Effector CD4-positive, alpha-beta T cell (primary cell): ENCODE results near the gene PEX6.

Experiments used
- DNase-seq: peaks from one replicate; pipeline ENCODE4 v3.0.0-alpha.2; 2020

PEX6 gene

DNA sequence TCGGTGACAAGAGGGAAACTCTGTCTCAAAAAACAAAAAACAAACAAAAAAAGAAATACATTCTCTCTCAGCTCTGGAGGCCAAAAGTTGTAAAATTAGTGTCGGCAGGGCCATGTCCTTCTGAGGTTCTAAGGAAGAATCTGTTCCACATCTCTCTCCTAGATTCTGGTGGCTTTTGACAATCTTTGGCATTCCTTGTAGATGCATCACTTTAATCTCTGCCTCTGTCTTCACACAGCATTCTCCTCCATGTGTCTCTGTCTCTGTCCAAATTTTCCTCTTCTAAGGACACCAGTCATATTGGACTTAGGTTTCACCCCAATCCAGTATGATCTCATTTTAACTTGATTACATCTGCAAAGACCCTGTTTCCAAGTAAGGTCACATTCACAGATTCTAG, 14.5 kb upstream of the PEX6 start:
- no peak for DNase-seq

DNA sequence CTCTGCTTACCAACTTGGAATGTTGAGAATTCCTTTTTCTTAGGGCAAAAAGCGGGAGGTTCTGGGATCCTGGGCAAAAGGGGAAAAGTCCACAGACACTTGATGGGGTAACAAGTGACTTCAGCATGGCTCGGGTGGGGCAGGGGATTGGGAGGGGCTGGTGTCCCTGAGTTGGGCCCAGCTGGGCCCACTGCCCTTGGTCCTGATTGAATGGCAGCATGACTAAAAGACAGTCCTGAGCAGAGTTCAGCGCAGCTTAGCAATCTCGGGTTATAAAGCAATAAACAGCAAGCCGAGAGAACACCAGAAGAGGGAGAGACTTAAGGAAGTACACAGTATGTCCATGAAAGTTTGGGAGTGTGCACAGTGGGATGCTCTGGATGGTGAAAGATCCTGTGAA, 10.9 kb upstream of the PEX6 start:
- DNase-seq = no peak

DNA sequence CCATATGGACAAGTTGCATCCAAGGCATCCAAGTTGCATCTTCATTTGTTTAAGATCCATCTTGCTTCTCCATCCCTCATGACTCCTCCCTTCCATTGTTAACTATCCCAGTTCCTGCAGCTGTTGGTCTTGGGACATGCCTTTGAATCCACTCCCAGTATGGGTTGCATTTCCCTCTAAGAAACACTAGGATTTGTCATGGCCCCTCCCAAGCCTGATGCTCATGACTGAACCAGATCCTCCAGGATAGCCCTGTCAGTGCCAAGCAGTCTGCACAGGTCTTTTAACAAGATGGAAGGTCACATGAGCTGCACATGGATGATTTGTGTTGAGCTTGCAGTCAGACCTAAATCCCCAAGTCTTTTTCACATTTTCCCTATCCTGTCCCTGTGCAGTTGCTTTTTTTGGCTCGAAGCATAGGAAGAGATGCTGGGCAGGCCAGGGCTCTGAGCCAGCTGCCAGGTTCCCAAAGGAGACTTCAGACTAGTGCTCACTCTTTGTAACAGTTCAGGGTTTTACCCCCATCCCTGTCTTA, 9.6 kb upstream of the PEX6 start:
- DNase-seq = no peak

DNA sequence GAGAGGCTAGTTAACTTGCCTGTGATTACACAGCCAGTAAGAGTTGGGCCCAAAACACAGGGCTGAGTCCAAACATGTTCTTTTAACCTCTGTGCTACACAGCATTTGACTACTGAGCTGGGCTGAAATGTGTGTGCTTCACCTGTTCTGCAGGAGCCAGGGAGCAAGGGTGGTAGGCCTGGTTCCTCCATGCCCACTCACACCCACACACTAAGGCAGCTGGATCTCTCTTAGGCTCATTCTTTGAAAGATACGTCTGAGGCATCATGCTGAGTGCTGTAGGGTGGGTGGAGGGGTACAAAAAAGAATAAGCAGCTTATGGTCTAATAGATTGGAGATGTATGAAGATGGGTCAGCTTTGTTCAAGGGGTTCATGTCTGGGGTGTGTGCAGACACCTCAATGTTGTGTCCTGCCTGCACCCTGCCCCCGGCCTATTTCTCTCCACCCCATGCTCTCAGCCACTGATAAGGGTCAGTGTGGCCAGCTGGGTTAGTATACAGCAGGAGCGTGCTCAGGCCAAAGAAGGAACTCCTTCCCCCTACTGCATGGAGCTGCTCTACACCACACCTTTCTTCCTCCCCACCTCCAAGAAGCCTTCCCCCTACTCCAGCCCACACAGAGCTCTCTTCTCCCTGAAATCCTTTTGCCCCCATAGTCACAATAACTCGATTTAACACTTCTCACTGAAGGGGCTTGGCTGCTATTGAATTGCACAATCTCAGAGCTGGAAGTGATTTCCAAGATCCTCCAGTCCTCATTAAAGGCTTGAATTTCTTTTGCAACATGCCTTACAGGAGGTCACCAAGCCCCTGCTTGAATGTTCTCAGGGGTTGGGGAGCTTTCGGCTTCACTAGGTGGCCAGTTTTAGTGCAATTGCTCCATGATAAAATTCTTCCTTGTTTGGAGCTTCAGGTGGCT, 8.8 kb upstream of the PEX6 start:
- DNase-seq = no peak

DNA sequence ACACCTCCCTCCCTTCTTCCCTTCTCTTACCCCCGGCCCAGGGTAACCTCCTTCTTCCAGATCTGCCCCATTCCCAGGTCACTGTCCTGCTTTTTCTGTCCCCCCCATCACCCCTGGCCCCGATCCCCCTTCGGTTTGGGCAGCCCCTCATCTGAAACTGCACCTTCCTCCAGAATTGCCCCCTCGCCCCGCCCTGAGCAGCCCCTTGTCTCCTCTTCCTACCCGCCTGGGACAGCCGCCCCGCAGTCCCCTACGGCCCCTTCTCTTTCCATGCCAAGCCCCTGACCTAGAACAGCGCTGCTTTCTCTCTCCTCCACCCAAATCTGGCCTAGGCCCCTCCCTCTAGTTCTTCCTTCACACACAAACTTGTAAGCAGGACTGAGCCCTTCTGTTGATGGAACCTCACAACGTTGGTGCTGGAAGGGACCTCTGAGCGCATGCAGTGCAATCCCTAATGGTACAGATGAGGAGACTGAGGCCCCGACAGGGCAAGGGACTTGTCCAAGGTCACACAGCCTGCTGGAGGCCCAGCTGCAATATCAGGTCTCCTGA, 6.0 kb upstream of the PEX6 start:
- DNase-seq = no peak

DNA sequence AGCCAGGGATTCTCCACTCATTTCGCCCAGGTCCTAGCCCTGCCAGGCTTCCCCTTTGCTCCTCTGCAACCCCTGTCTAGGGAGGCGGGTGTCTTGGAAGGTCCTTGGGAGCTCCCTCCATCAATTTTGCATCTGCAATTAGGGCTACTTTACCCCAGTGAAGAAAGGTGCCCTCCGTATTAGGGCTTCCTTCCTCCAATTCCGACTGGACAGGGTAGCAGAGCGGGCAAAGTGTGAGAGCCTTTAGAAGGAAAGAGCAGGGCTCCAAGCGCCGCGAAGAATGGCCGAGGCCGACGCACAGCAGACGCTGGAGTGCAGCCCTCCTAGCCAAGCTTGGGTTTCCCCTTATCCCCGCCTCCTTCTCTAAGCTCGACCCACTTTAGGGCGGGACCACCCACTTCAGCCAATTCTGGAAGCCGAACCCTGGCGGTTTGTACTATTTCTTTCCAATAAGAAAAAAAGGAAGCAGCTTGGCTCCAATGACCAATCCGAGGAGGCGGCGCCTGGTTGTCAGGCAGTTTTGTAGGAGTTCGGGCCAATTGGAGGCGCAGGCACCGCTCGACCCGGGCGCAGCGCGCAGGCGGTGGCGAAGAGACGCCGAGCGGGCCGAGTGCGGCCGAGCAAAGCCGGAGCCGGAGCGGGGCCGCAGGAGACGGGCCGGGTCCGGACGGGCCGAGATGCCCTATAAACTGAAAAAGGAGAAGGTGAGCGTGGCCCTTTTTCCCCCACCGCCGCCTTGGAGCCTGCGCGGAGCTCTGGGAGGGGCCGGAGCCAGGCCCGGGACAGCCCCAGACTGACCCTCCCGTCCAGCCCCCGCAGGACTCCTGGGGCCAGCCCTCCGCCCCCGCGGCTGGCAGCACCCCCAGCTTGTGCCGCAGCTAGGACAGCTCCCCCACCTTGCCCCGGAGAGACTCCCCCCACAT, 5.3 kb upstream of the PEX6 start, which contains the start of gene PPP2R5D:
TSS of gene PPP2R5D (plus strand) at position 570 of the 923 bp plus-strand sequence. CDS start at position 678, 108 bp downstream.
- peak; percentile 96 for DNase-seq

DNA sequence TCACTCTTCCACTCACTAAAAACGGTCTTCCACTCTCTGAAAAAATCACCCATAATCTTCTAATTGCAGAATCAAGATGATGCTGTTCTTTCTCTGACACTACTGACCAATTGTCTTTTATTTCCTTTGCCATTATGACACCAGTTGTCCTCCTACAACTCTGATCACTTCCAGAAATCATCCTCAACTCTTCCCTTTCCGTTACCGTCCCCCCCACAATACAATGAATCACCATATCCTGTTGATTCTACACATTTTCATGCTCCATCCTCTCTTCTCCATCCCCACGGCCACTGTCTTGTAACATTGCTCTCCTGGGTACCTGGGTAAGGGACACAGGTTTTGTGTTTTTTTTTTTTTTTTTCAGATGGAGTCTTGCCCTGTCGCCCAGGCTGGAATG, 2.9 kb upstream of the PEX6 start:
- DNase-seq = no peak

DNA sequence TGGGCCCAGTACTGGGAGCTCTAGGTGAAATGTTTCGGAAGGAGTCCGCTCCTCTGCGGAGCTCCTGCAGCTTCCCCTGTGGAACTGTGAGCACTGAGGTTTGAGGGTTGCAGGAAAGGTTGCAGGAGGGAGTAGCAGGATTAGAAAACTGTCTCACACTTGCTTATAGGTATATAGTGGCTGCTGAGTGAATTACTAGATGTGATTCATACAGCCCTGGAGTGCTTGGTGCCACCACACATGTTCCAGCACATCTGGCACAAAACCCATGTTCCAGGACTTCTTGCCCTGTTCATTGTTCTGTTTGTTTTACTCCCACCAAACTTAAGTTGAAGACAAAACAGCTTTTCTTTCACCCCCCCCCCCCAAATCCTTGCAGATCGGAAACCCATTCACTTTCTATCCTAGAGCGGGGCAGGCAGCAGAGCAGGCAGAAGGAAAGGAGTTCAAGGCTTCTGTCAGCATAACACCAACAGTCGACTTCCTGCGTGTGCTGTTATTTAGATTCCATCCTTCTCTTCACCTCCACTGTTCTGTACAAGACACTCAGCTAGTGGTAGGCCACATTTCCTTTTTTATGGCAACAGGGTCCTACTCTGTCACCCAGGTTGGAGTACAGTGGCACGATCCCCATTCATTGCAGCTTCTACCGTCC, 669 bp upstream of the PEX6 start:
- DNase-seq = no peak

DNA sequence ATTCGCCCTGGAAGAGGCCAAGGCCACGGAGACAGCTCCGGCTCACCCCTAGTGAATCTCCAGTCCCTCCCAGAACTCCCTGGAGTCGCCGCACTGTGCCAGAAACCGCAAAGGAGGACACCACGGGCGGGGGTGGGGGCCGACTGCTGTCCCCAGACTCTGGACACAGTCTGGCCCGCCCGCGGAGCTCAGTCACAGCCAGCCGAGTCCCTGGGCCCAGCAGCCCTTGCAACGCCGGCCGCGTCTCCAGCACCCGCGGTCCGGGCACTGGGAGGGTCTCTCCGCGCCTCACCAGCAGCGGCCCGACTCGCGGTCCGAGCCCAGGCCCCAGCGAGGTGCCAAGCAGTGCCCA, 518 bp downstream of the PEX6 start:
- no peak for DNase-seq

DNA sequence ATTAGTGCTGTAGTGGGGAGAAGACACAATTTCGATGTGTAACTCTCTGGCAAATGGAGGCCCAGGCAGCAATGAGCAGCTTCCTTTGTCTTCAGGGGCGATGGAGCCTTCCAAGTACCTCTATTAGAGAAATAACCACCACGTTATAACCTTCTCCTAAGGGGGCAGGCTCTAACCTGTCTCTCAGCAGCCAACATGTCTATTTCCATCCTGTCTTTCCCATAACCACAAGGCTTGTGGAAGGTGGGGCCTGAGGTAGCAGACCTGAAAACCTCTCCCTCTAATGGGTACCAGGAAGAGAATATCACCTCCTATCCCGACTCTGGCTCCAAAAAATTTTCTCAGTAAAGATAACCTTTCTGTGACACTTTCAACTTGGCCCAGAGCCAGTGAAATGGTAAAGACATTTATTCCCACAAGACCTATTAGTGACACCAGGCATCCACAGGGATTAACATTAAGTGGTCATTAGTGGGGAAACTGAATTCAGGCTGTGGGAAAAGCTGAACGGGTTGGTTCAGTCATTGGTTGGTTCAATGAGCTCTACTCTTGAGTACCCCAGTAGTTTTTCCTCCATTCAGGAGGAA, 4.0 kb downstream of the PEX6 start:
- DNase-seq = no peak

DNA sequence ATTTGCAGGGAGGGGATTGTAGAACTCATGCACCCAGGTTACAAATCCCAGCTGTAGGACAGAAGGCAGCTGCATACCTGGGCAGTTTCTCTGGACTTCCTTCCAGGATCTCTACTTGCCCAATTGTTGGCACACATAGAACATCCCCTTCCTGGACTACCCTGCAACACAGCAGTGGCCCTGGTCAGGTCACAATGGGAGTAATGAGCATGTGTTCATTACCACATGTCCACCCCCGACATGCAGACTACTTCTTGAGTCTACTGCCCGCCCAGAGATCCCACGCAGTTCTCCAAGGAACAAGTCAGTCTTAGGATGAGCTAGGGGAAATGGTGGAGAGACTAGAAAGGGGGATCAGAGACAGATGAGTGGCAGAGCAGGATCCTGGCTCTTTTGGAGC, 5.1 kb downstream of the PEX6 start:
- DNase-seq = no peak

DNA sequence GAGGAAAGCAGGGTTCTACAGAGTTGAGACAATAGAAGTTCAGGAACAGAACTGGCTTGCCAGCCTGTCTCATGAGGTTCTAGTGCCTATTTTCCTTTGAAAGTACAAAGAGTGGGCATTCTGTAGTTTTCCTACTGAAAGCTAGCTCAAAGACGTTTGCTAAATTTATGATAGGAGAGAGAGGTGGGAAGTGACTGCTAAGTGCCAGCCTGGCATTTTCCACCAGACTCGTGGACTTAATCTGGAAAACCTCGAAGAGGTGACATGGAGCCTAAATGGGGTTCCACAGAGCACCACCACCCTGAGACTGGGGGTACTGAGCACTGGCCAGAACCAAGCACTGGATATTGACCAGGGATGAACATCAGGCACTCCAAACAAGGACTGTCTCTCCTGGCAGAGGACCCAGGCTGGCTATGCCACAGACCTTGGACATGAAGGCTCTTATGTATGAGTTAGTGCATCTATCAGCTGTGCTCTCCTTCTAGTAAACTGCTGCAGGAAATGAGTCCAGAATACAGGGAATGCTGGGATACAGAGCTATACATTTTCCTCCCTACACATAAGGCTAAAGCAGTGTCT, 7.1 kb downstream of the PEX6 start:
- DNase-seq = no peak

DNA sequence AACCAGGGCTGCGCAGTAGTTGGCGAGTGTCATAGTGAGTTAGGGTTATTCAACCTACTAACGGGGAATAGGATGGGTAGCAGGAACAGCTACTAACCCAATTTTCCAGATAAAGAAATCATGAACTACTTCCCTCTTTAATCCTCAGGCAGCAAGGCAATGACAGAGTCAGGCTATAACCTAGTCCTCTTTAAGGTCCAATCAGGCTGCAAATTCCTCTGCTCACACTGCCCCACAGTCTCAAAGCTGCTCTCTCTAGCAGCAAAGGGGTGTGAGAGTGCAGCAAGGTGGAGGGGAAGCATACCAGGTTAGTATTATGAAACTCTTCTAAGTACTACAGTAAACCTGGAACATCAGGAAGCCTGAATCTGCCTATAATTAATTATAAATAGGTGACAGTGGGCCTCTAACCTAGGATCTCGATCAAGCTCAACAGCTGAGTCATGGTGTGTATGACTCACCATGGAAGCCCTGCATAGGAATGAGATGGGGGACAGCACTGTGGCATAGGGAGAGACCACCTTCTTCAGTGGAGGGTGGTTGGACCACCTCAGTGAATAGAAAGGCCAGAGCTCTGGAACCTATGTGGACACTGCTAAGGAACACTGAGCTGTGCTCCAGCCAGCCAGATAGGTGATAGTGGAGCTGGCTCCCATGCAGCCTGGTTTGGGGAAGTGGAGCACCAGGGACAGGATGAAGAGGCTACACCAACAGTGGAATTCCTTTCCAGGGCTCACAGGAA, 7.9 kb downstream of the PEX6 start:
- no peak for DNase-seq

DNA sequence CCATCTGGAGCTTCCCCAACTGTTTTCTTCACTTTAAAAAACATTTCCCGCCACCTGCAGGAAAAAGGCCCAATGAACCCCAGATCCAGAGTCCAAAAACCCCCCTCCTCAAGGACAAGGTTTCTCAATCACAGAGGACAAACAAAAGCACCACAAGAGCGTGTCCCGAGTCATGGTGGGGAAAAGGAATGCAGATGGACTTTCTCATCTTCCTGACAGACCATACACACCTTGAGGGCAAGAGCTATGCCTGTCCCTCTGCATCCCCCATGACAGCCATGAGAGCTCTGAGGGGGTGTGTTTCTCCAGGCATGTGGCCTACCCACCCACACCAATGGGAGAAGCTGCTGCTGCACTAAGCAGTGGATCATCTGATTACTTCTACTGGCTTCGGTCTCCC, 9.0 kb downstream of the PEX6 start:
- no peak for DNase-seq

DNA sequence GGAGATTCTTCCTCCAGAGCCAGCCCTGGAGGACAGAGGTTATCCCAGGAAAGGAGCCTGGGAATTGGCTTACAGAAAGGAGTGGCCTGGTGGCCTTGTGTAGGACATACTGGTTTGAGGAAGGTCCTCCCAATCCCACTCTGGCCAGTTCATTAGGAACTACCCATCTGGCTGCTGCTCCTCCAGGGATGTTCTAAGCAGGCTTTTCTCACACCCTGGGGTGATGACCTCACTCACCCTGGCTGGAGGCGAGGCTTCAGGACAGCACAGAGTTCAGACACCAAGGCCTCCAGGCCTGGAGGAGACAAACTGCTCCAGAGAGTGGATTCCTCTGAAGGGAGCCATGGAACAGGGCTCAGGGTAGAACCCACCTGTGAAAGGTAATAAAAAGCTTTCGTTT, 9.6 kb downstream of the PEX6 start:
- no peak for DNase-seq

DNA sequence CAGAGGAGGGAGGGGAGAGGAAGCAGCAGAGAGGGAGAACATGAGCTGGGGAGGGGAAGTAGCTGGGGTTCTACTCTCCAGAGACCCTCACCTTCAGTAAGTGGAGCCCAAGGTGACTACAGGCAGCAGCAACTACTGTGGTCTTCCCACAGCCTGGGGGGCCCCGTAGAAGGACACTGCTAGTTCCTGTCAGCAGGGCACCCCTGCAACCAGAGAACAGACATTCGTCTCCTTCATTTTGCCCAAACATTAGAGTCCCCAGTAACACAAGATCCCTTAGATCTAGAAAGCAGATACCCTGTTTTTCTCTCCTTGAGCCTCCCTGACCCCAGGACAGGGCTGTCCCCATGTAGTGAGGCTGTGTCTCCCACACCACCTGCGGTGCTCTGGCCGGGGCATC, 10.2 kb downstream of the PEX6 start:
- no peak for DNase-seq

DNA sequence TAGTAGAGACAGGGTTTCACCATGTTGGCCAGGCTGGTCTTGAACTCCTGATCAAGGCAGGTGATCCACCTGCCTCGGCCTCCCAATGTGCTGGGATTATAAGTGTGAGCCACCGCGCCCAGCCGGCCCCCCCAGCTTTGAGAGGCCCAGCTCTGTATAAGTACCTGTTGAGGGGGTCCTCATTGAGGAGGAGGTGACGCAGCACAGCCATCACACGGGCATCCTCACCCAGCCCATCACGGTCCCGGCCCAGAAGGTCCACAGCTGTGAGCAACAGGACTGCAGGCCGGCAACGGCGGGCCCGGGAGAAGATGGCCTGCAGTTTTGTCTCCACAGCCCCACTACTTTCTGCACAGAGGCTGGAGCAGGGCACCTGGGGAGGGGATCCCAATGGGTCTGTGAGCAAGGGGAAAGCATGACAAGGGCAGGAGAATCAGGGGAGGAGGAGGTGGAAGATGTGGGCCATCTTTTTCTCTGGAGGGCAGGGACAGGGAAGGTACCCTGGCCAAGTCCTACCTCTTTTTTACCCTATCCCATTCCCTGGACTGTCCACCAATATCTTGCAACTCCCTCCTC, 10.8 kb downstream of the PEX6 start:
- no peak for DNase-seq

DNA sequence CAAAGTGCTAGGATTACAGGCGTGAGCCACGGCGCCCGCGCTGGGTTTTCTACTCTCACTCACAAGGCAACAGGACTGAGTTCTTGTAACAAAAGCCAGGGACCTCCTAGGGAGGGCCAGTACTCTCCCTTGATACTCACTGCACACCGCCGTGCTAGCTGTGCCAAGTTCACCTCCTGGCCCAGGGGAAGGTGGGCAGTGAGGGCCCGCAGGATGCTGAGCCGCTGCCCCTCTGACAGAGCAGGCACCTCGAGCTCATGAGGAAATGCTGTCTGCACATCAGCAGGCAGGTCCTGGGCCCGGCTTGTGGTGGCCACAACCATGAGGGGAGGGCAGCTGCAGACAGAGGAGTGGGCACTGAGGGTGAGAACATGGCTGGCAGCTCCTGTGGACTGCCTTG, 11.8 kb downstream of the PEX6 start:
- DNase-seq = no peak

DNA sequence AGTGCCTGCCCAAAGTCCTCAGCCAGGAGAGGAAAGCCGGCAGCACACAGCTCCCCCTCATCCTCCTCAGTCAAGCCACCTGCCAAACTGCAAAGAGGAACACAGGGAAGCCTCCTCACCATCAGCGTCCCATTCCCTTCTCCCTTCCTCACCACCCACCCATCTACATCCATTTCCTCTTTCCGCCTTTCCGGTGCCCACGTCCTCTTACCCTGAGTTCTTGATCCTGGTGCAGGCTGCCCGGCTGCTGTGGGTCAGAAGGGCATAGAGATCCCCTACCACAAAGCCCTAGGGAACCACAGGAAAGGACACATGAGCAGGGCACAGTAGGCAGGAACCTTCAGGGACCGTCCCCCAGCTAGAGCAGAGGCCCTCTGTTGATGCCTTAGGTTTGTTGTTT, 12.4 kb downstream of the PEX6 start:
- DNase-seq = no peak

DNA sequence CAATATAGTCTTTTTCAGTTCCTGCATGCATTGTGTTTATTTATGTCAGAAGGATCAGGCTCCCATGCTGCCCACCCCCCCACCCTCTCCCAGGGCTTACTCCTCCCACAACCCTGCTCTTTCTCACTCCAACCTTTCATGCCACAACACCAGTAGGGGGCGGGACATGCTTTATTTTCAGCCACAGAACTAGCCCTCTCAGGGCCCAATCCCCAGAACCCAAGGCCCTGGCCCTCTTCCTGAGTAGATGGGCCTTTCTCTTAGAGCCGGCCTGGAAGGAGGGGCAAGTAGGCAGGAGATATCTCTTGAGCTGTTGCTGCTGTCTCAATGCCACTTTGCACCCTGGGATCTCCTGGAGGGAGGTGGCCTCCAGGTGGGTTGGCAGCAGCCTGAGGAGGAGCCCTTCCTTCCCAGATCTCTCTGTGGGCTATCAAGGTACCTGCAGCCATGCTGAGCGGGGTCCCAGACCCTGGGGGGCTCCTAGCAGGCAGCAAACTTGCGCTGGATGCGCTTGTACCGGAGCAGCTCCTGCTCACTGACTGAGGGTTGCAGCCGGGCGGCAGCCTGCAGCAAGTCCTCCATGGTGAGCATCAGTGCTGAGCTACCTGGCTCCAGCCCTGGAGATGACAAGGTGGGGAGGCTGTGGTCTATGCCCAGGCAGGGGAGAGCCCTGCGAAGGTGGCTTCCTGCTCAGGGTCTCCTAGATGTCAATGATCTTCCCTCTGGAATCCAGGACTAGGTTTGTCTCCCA, 15.0 kb downstream of the PEX6 start:
- no peak for DNase-seq
